Neural cell (in vitro differentiated cells): Measurements from ENCODE around the gene BNC2.
A peak's percentile ranks its signal among the peaks of the same experiment; 100 is the strongest.

Experiments
- EP300 ChIP-seq: fragments of 450-650 bp; conservative IDR thresholded peaks from 2 replicates; pipeline ENCODE4 v1.6.1; 2014; ENCODE audit warnings: antibody characterized with exemption, mild to moderate bottlenecking, moderate library complexity; ENCODE audit not compliant: poor library complexity, severe bottlenecking
- EZH2 ChIP-seq: fragments of 200-600, 300-800 bp; shearing (Covaris generic), sonication (generic); IDR thresholded peaks from 2 replicates; pipeline ENCODE4 v1.6.1; 2014; ENCODE audit warnings: antibody characterized with exemption, low read length, borderline replicate concordance, mild to moderate bottlenecking; ENCODE audit not compliant: insufficient read depth, poor library complexity, severe bottlenecking
- POLR2AphosphoS5 ChIP-seq: IDR thresholded peaks from 2 replicates; pipeline ENCODE4 v1.6.1; 2012
- TF ChIP-seq, protein P1 (sequence below): fragments of 450-650 bp; IDR thresholded peaks from 2 replicates; pipeline ENCODE4 v1.5.1; 2014; ENCODE audit warnings: antibody characterized with exemption, mild to moderate bottlenecking, moderate library complexity; ENCODE audit not compliant: poor library complexity, severe bottlenecking
- TF ChIP-seq, protein P2 (sequence below): IDR thresholded peaks from 2 replicates; pipeline ENCODE4 v1.6.1; 2012; ENCODE audit warnings: borderline replicate concordance

DNA sequence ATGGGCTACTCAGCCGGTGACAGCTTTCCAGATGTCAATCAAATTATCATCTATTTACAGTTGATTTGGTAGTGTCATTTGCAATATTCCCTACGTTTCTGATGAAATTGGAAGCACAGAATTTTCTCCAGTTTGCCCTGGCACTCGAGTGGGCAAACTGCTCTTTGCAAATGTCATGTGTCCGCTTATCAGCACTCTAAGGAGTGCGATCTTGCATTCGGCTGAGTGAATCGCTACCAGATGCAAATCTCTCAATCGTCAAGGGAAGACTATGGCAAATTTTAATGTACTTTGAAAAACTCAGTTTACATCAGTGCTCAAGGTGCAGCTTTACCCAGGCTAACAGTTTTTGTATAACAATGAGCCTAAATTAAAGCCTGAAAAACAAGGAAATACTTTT is 66.8 kb downstream of the BNC2 start:
- TF ChIP-seq, protein P1, sequence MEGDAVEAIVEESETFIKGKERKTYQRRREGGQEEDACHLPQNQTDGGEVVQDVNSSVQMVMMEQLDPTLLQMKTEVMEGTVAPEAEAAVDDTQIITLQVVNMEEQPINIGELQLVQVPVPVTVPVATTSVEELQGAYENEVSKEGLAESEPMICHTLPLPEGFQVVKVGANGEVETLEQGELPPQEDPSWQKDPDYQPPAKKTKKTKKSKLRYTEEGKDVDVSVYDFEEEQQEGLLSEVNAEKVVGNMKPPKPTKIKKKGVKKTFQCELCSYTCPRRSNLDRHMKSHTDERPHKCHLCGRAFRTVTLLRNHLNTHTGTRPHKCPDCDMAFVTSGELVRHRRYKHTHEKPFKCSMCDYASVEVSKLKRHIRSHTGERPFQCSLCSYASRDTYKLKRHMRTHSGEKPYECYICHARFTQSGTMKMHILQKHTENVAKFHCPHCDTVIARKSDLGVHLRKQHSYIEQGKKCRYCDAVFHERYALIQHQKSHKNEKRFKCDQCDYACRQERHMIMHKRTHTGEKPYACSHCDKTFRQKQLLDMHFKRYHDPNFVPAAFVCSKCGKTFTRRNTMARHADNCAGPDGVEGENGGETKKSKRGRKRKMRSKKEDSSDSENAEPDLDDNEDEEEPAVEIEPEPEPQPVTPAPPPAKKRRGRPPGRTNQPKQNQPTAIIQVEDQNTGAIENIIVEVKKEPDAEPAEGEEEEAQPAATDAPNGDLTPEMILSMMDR, result no peak
- TF ChIP-seq, protein P2, sequence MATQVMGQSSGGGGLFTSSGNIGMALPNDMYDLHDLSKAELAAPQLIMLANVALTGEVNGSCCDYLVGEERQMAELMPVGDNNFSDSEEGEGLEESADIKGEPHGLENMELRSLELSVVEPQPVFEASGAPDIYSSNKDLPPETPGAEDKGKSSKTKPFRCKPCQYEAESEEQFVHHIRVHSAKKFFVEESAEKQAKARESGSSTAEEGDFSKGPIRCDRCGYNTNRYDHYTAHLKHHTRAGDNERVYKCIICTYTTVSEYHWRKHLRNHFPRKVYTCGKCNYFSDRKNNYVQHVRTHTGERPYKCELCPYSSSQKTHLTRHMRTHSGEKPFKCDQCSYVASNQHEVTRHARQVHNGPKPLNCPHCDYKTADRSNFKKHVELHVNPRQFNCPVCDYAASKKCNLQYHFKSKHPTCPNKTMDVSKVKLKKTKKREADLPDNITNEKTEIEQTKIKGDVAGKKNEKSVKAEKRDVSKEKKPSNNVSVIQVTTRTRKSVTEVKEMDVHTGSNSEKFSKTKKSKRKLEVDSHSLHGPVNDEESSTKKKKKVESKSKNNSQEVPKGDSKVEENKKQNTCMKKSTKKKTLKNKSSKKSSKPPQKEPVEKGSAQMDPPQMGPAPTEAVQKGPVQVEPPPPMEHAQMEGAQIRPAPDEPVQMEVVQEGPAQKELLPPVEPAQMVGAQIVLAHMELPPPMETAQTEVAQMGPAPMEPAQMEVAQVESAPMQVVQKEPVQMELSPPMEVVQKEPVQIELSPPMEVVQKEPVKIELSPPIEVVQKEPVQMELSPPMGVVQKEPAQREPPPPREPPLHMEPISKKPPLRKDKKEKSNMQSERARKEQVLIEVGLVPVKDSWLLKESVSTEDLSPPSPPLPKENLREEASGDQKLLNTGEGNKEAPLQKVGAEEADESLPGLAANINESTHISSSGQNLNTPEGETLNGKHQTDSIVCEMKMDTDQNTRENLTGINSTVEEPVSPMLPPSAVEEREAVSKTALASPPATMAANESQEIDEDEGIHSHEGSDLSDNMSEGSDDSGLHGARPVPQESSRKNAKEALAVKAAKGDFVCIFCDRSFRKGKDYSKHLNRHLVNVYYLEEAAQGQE, result no peak
- TF ChIP-seq POLR2AphosphoS5 (no peak), EP300 (peak; percentile 52), EZH2 (no peak)
